Omental fat pad (tissue), 4 donors: ENCODE data around the gene CA12. TPM values are rescaled to one million over a fixed set of nuclear protein-coding genes. Genes with fewer than 3 reads are reported as not detected.

ENCODE experiments used
- ATAC-seq: fragments of 150-250 bp; one replicate; pipeline ENCODE4 v1.9.1; 2016; ENCODE audit warnings: mild to moderate bottlenecking, moderate library complexity; ENCODE audit not compliant: low FRiP score
- DNase-seq: peaks from one replicate; pipeline ENCODE4 v3.0.0-alpha.2; 2019; ENCODE audit warnings: low spot score
- total RNA-seq, 4 donors: library from RNA; depleted of rRNA; stranded (reverse); fragments of >200 nt; gene quantifications; one replicate each; pipeline ENCODE4 v1.1.0, GENCODE V29; 2016
- TF ChIP-seq, protein P1 (sequence below), 3 donors: fragments of 450-650 bp; IDR thresholded peaks; one replicate each; pipeline ENCODE4 v1.5.1; 2016 to 2017; ENCODE audit warnings: antibody characterized with exemption in 3 of 3, mild to moderate bottlenecking in 3 of 3, moderate library complexity in 2 of 3

CA12 gene
- total RNA-seq, 4 donors from 2014 or later, result 0.75 to 27.1 (median 10.2) TPM

DNA sequence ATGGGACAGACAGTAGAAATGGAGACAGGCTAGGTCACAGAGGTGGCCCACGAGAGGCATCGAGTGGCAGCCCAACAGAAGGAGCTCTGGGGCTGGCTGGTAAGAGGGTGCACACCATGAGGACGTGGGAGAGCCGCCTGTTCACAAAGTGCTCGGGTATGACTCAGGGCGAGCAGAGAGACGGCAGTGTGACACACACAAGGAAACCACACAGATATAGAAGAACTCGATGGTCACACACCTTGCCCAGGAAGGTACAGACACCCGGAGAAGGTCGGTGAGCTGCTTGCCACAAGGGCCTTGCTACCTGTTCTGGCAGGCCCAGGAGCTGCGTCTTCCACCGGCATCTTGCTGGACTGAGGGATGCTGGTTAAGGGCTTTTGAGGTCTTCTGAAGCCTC lies 50.2 kb downstream of the CA12 start:
- TF ChIP-seq, protein P1, sequence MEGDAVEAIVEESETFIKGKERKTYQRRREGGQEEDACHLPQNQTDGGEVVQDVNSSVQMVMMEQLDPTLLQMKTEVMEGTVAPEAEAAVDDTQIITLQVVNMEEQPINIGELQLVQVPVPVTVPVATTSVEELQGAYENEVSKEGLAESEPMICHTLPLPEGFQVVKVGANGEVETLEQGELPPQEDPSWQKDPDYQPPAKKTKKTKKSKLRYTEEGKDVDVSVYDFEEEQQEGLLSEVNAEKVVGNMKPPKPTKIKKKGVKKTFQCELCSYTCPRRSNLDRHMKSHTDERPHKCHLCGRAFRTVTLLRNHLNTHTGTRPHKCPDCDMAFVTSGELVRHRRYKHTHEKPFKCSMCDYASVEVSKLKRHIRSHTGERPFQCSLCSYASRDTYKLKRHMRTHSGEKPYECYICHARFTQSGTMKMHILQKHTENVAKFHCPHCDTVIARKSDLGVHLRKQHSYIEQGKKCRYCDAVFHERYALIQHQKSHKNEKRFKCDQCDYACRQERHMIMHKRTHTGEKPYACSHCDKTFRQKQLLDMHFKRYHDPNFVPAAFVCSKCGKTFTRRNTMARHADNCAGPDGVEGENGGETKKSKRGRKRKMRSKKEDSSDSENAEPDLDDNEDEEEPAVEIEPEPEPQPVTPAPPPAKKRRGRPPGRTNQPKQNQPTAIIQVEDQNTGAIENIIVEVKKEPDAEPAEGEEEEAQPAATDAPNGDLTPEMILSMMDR (IDR thresholded peaks at IDR 0.05), result no peak
- ATAC-seq, result no peak

DNA sequence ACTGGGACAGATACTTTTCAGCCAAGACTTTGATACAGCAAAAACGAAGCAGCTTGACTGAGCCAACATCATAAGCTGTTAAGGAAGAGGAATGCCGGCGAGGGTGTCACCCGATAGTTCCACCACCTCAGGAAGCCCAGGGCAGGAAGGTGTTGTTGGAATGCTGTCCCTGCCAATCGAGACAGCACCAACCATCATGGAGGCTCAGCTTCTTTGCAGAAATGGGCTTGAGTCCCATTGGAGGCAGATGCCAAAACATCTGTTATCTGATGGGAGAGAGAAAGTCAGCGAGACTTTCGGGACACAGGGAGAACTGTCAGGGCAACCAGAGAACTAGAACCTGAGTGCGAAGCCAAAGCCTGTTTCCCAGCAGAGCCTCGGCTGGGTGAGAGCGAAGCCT lies 50.7 kb downstream of the CA12 start:
- DNase-seq (no peak), ATAC-seq (no peak)
- TF ChIP-seq, protein P1 (IDR thresholded peaks at IDR 0.05), result no peak

More for the DNA sequence above, 50.2 kb downstream of the CA12 start:
- DNase-seq, result no peak

DNA sequence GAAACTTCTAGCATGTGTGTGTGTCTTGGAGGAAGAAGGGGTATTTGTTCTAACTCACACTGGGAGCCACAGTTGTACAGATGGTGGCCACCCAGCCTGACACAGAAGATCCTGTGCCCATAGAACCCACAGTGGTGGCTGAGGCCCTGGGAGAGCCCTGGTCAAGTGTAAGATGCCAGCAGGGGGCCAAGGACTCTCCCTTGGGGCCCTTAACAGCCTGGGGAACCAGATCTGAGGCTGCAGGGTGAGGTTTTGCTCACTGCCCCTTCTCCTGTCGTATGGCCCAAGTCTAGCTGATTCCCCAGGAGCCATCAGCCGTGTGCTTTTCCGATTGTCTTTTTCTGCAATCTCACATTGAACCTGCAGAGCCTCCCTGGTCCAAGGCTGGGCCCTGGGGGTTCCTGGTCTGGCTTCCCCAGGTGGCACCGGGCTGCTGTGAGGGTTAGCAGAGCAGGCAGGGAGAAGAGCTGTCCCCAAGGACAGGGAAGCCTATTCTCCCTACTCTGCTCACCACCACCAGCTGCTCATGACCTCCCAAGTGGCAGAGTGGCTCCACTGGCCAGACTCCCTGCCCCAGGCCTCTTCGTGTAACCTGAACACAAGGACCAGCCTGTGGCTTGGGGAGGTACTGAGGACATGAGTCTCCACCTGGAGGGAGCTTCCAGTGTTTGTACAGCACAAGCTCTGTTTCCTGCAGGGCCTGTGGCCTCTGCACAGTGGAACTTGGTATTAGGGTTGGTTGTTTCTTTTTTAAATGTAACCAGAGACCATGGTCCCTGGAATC lies 51.9 kb downstream of the CA12 start:
- no peak for DNase-seq
- TF ChIP-seq, protein P1 (IDR thresholded peaks at IDR 0.05), result no peak
- ATAC-seq, result no peak

DNA sequence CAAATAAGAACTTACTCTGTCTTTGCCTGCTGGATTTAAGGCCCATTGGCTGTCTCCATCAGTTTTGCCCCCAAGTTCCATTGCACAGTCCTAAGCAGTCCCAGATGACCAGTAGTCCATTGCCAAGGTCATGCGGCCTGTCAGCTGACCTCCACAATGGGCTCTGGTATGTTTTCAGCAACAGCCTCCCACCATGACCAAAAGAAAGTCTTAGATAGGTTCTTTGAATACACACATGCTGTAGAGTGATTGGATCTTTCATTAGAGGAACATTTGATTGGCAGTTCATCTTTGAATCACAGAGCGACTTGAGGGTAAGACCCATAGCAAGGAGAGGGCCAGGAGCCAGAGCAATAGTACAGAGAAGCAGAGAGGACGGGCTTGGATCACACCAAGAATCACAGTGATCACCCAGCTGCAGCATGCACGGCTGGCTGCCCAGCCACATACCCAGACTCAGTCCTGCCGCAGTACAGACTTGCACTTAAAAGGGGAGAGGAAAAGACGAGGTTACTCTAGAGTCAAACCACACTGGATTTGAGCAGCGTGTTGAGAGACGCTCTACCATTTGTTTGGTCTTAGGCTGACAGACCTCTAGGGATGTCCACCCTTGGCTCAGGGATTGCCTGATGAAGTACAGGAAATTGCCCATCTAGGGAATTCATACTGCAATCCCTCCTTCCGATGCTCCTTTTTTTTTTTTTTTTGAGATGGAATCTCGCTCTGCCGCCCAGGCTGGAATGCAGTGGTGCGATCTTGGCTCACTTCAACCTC lies 53.8 kb downstream of the CA12 start:
- TF ChIP-seq, protein P1 (IDR thresholded peaks at IDR 0.05), result no peak
- DNase-seq, result no peak
- no peak for ATAC-seq

DNA sequence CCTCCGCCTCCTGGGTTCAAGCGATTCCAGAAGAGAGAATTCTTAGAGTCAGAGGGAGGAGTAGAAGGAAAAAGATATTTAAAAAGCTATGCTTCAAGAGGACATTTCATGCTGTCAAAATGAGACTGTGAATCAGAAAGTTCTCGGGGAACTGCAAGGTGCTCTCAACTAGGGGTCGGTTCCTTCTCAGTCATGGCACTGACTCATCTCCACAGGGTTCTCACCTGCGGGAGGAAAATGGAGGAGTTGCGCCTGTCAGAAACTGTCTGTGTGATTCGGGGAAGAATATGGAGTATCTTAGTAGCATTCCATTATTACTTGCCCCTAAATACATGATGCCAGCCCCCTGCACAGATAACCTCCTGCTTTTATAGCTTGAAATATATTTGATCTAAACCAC lies 56.9 kb downstream of the CA12 start:
- TF ChIP-seq, protein P1 (IDR thresholded peaks at IDR 0.05), result no peak
- ATAC-seq, result no peak
- DNase-seq, result no peak

DNA sequence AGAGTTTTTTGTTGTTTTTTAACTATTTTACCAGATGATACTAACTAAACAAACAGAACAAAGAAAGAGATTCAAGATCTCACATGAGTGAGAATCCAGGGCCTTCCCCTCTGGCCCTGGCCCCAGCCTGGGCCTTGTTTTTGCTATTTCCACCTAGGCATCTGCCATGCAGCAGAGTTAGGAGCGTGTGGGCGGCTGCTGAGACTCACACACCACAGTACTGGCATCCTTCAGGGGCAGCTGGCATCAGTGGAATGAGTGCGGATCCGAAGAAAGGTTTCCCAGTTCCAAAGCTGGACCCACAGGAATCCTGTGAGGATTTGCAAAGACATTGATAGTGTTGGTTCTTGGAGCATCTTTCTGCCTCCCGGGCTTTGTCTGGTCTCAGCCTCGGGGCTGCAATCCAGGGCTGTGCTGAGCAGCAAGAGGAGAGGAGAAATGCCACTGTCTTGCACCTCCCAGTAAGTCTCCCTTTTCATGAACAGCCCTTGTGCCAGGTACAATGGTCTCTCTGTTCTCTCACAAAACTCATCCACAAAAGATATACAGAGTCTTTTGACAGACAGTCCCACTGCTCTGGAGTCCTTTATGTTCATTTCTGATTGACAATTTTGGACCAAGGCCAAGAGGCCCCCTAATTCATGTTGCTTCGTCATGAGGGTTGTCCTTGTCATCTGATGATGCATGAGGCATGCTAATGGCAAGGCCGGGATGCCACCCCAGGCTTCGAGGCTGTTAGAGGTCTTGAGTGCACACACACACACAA lies 57.7 kb downstream of the CA12 start:
- ATAC-seq (no peak), DNase-seq (no peak)
- TF ChIP-seq, protein P1 (IDR thresholded peaks at IDR 0.05), result no peak
